ENCODE data around the gene KCNG2. TPM values are rescaled to one million over a fixed set of nuclear protein-coding genes. Genes with fewer than 3 reads are reported as not detected.

Gene KCNG2
- total RNA-seq, 1 donor from 2014 or later, result not detected

DNA sequence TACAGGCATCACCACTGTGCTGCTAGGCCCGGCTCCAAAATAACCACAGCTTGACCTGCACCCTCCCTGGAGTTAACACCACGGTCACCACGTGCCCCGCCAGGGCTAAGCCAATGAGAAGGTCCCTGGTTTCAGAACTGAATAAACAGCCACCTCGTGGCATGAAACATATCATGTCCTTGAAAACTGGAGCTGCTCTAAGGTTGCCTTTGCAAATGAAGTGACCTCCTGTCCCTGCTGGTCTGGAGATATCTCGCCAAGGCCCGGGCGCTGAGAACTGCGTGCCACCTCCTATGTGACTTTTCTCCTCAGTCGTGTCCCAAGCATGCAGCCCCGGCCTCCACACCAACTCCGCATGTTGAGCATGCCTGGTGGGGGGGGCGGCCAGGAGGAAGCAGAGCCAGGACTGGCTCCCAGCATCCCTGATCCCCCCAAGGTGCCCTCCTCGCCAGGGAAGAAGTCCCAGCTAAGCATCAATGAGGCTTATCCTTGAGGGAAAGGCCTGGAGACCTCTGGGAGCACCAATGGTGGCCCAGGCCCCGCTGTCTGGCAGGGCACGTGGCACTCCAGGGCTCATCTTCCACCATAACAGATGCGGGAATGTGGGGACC lies 16.3 kb upstream of the KCNG2 start:
- DNase-seq (ENCODE audit: missing footprints), result no peak
- intact Hi-C loops (cut with DNase I), result no loop called here
- no peak for ATAC-seq

DNA sequence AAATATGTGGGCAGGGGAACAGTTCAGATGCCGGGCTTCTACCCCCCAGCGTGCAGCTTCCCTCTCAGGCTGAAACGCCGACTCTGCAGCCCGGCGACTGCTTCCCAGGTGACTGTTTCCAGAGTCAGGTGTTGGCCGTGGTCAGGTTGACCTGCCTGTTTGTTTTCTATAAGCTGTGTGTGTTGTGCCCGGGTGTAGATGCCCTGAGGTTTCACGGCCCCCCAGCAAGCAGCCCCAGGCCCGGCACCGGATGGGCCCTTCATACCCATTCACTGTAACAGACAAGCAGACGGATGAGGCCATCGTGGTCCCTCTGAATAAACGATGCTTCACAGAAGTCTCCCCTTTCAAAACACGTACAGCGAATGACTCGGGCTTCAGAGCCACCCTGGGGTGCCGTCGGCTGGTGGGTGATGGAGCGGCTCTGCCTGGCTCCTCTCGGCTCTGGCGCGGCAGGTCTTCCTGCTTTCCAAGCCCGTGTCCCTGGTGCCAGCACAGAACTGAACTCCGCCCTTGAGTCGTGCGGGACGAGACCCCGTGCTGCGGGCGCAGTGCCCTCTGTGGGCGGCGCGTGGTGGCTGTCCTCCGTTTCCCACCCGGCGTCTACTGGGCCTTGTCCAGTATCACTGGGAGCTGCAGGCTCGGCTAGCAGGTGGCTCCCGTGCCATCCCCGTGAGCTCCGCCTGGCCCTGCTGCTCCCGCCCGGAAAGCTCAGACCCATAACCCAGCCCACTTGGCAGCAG lies 15.0 kb upstream of the KCNG2 start:
- ATAC-seq (no peak), DNase-seq (ENCODE audit: missing footprints) (no peak)
- intact Hi-C loops (cut with DNase I), result no loop called here

DNA sequence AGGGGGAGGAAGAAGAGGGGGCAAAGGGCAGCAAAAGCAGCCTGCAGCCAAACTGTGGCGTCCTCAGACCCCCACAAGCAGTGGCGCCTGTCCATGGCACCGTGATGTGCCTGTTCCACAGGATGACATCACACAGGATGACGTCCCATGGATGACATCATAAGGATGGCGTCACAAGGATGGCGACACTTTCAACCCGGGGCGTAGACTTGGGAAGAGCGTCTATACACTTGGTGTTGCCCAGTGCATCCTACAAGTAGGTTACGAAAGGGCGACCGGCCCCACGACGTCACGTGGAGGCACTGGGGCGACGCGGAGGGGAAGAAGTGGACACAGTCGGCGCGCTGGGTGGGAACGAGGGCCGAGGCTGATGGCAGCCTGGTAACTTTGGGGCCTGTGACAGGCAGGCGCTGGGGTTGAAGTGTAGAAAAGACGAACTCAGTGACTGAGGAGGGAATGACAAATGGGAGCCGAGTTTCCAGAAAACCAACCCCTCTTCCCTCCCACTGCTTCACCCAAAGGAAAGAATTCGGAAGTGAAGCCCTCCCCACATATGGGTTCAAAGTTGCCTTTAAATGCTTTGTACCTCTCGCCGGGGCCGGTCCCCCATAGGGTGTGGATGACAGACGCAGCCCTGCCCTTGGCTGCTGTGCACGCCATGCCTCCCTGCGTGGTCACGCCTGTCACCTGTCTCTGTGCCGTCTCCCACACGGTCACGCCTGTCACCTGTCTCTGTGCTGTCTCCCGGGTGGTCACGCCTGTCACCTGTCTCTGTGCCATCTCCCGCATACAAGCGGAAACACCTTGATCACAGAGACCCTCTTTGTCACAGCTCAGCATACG lies 13.4 kb upstream of the KCNG2 start:
- intact Hi-C loops (cut with DNase I), result no loop called here
- ATAC-seq, result no peak
- DNase-seq (ENCODE audit: missing footprints), result no peak

DNA sequence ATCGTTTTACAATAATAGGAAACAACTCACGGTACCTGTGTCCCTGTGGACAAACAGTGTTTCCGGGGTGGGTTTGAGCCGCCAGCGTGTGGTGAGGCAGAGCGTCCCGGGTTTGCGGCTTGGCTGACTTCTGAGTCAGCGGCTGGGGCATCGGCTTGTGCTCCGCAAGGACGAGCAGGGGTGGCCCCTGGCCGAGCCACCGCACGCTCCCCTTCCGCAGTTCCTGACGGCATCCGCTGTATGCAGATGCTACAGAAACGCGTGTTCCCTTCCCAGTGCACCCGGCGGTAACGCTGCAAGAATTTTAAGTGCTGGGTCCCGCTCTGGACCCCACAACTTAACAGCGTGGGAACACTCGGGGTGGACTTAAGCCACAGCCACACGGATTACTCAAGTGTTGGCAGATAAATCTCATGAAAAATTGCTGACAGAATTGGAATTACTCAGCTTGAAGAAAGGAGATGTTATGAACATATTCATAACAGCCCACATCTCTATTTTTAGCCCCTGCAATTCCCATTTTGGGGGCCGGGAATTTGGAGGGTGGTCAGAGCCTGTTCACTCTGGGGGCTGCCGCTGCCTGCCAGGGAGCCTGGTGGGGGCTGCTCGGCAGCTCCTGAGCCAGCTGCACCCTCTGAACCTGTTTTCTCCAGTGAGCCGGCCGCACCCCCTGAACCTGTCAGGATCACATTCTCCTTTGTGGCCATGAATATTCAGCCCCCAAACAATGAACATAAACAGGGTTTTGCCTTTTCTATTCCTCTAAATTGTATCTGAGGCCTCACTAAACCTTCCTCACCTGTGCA lies 12.6 kb upstream of the KCNG2 start:
- DNase-seq (ENCODE audit: missing footprints) (no peak), ATAC-seq (no peak)
- intact Hi-C loops (cut with DNase I), result no loop called here

DNA sequence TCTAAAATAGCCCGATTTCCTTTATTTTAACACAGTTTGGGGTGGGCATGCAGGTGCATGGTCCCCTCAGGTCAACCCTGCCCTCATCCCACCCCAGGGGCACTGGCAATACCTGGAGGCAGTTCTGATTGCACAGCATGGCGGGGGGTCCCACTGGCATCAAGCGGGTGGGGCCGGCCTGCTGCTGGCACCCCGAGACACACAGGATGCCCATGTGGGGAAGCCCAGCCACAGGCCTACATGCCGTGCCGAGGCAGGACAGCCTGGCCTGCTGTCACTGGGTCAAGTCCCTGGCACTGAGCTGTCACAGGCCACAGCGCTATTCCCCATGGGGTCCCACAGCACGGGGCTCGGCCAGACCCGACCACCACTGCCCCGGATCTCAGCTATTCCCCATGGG lies 11.9 kb upstream of the KCNG2 start:
- intact Hi-C loops (cut with DNase I), result no loop called here

DNA sequence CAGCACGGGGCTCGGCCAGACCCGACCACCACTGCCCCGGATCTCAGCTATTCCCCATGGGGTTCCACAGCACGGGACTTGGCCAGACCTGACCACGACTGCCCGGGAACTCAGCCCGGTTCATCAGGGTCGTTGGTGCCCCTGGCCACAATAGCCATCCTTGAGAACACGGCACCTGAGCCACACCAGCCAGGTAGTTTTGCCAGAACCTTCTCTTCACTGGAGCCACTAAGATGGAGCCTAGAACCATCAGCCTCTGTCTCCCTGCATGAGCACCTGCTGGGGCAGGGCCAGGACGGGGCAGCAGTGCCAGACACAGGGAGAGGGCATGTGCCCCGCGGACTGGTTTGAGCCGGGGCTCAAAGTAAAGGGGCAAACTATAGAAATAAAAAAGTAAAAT lies 11.4 kb upstream of the KCNG2 start:
- intact Hi-C loops (cut with DNase I), result no loop called here
- DNase-seq (ENCODE audit: missing footprints) (no peak), ATAC-seq (no peak)

More for the DNA sequence above, 11.9 kb upstream of the KCNG2 start:
- no peak for DNase-seq (ENCODE audit: missing footprints)
- ATAC-seq, result no peak

DNA sequence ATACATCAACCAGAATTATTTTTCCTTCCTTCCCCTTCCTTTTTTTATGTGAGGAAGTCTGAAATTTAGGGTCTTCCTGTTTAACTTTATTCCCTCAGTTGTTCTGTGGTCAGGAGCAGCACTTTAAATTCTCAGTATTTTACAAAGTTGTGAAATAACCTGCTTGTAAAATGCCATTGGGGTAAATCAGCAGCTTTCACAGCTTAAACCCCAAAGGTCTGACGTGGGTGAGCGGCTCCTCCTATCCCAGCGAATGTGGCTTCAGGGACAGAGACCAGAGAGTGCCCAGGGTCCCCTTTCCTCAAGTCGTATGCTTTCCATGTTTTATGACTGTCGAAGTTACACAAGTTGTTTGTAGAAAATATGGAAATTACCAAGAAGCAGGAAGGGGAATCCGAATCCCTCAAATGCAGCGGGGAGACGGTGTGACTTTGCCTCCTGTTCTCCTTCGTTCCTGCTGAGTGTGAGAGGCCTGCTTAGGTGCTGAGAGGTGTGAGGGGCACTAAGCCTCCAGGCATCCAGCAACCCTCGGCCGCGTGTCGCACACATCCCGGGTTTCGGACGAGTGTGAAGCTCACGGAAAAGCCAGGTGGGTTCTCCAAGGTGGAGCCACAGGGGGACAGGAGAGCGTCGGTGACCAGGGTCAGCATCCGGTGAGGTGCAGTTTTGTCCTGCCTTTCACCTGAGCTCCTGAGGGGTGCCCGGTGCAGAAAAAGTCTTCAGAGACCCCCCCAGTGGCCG lies 10.8 kb upstream of the KCNG2 start:
- no peak for ATAC-seq
- DNase-seq (ENCODE audit: missing footprints), result no peak
- intact Hi-C loops (cut with DNase I), result no loop called here

DNA sequence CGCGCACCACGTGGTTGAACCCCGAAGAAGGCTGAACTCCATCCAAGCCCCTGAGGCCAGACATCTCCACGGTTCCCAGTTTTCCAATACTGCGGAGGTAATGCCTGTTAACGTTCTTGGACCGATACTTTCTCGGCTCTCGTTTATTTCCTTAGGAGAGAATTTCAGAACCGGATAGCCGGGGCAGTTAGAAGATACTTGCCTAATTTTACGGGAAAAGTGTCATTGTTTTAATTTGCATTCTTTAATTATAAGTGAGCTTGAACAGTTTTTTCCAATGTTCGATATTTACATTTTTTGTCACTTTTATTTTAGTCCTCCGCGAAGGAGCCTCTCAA lies 10.2 kb upstream of the KCNG2 start:
- intact Hi-C loops (cut with DNase I), result no loop called here
- ATAC-seq, result no peak
- DNase-seq (ENCODE audit: missing footprints), result no peak

DNA sequence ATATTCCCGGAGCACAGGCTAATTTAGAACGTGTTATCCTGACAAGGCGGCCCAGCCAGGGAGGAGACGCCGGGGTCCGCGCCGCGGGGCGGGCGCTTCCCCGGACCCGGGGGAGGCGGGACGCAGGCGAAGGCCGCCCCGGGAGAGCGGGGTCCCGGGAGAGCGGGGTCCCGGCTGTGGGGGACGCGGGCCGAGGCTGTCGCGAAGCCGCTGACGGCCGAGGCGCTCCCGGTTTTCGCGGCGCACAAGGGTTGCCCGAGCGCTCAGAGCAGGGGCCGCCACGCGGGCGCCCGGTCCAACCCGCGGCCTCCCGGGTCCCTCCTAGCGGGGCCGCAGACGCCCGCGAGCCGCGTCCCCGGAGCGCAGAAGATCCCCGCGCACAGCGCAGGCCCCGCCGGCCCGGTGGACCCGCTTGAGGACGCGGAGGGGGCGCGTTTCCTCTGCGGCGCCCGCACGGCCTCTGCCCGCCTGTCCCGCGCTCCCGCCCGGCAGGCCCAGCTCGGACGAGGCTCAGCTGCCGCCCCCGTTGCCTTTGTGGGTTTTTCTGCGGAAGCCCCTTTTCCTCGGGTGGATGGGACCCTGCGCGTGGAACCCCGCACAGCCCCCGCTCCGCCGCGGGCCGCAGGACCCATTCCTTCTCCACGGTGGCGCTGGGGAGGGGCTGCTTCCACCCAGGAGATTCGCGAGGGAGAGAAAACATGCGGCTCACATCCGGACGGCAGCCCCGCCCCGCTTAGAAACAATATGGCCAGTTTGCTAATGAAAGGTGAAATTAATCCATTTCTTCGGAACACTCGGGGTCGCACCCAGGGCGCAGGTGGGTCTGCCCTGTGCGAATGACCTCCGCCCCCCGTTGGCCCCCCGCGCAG lies 9.6 kb upstream of the KCNG2 start:
- intact Hi-C loops (cut with DNase I), result no loop called here
- no peak for DNase-seq (ENCODE audit: missing footprints)
- ATAC-seq, result no peak

DNA sequence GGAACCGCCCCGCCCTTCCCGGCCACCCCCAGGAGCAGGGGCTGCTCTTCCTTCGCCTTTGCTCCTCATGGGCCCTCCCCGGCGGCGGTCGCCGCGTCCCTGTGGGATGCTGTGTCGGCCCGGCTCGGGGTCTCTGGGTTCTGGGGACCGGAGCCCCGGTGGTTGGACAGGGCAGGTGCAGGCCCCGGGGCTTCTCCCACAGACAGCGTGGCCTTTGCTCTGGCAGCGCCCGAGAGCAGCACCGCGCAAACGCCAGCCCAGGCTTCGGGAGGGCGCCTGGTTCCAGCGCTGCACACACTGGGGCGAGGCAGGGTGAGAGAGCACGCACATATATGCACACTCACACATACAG lies 9.0 kb upstream of the KCNG2 start:
- intact Hi-C loops (cut with DNase I), result no loop called here
- ATAC-seq (no peak), DNase-seq (ENCODE audit: missing footprints) (no peak)

DNA sequence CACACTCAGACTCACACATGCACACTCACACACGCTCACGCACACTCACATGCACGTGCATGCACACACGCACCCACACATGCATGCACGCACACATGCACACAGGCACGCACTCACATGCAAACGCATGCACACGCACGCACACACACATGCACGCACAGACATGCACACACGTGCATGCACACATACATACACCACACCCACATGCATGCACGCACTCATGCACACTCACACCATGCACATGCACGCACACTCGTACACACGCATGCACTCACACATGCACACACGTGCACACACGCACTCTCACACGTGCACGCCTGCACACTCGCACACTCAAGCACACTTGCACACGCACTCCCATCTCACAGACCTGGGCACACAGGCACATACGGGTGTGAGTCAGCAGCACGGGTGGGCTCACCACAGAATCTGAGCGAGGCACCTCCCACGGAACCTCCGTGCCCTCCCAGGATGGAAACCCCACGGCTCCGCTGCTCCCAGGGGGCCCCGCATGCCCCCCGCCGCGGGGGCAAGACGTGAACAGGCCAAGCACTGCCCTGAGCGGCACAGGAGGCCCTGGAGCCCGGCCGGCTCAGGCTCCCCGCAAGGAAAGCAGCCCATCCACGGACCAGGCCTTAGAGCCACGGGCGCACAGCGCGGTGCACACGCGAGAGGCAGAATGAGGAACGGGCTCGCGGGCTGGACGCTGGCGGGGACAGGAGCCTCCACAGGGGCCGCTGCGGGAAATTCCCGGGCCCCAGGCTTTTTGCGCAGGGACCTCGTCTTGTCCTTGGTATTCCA lies 8.4 kb upstream of the KCNG2 start:
- DNase-seq (ENCODE audit: missing footprints) (no peak), ATAC-seq (no peak)
- intact Hi-C loops (cut with DNase I), result no loop called here

DNA sequence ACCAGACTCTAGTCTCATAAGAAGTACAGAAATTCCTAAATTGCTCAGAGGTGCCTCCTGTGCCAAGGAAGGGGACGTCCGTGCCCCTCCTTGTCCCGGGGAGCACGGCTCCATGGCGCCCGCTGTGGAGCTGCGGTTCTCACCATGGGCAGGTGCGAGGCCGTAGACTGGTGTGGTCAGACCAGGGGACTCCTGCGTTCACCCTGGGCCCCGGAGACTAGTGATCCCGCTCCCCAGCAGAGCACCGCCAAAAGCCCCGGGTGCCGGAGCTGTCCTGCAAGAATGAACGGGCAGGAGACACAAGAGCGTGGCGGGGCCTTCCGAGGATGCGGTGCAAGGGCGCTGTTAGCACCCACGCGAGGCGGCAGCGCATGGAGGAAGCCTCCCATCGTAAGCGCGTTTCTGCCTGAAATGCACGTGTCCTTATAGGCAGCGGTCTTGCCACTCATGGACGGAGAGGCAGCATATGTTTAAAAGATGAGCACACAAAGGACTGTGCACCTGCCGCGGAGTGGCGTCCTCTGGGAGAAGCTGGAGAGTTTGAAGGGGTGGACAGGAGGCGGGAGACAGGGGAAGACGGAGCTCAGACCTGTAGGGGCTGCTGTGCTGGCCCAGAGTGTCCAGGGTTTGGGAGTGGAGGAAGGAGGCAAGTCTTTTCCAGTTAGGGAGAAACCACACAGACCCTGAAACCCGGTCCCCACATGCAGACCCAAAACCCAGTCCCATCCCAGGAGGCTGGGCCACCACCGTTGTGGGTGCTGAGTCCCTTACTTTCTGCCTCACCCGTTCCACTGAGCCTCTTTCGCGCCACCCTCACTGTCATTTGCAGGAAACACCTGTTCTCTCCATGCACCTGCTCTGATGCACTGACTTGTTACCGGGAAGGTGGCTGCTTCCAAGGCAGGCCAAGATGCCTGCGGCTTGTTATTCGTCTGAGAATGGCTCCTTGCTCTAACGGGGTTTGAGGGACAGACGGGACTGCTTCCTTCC lies 7.5 kb upstream of the KCNG2 start:
- DNase-seq (ENCODE audit: missing footprints) (no peak), ATAC-seq (no peak)
- intact Hi-C loops (cut with DNase I), result no loop called here

DNA sequence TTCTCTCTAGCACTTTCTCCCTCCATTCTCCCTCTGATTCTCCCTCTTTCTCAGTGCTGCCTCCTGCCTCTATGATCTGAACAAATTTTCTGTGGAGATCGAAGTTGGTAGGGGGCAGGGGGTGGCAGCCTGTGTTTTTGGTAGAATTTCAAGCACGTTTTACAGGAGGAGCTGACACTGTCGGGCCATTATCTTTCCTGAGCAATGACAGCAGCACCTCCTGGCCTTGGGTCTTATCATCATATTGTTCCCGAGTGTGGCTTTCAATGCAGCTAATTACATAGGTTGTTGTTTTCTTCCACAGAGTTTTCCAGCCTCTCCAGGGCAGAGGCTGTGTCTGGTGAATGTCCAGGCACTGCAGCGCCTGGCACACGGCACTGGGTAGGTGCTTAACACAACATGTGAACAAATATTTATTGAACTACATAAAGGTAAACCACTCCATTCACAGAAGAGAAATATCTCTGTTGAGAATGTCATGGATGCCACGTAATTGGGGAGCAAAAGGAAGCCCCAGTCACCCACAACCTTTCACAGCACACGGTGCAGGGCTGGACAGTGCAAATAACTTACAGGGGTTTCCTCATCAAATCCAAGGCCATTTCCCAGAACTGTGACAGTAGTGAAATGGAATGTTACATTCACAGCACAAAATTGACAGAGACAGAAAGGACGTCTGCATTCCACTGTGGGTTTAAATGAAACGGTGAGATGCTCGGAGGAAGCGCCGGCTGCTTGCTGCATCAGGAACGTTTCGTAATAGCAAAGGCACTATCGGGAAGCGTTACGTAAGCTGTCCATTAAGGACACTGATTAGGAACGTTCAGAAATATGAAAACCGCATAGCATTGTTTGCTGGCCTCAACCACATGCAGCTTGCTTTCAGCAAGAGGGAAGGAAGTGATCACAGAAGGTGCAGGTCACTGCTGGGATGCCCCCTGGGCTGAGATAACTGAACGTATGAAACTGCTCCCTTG lies 6.5 kb upstream of the KCNG2 start:
- intact Hi-C loops (cut with DNase I), result no loop called here
- DNase-seq (ENCODE audit: missing footprints) (peak; percentile 87), ATAC-seq (peak; percentile 73)

DNA sequence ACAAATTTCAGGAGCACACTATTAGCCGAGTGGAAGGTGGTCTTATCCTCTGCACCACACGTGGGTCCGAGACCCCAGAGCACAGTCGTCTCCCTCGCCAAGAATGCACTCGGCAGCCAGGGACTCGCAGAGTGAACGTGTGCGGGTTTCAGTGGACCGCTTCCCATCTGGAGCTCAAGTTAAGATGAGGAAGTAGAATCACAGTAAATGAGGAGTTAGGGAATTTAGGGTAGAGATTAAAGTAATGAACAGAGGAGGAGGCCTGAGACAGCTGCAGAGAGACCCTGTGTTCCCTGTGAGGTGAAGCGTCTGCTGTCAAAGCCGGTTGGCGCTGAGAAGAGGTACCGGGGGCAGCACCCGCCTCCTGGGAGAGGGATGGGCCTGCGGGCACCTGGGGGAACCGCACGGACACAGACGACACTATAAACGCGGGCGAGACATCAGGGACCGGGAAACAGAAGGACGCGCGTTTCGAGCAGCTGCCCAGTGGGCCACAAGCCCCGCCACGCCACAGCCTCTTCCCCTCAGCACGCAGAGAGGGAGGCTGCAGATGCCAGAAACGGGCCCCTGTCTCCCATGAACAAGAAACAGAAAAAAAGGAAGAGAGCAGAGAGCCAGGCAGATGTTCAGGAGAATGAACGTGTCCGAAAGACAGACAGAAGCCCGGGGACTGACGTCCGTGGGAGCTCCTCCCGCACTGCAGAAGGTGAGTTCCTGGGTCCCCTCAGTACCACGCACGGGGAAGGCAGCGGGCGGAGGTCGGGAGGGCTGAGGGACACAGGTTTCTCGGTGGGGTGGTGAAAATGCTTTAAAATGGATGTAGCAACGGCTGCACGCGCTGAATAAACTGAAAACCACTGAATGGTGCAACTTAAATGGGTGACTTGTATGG lies 5.4 kb upstream of the KCNG2 start:
- ATAC-seq, result no peak
- intact Hi-C loops (cut with DNase I), result no loop called here
- no peak for DNase-seq (ENCODE audit: missing footprints)
